ENCODE results near the gene NCAPG2.
"Not testable (repeated sequence)": the region's sequence is repeated elsewhere in the genome, so short reads cannot be mapped to it uniquely, and the experiment has no call there.

- not testable (repeated sequence) for TF ChIP-seq CTCF (IDR thresholded peaks at IDR 0.05; ENCODE audit: low read length); EZH2 (optimal IDR thresholded peaks at IDR 0.05; ENCODE audit: low read depth, low read length); EZH2phosphoT487 (IDR thresholded peaks at IDR 0.05; ENCODE audit: low read length)
These were observed 37.5 kb downstream of the NCAPG2 start for GRCh38 chr7:158666966-158667678.

All from MM.1S (cell line).